ENCODE data around the gene SERINC5.

SERINC5 gene

DNA sequence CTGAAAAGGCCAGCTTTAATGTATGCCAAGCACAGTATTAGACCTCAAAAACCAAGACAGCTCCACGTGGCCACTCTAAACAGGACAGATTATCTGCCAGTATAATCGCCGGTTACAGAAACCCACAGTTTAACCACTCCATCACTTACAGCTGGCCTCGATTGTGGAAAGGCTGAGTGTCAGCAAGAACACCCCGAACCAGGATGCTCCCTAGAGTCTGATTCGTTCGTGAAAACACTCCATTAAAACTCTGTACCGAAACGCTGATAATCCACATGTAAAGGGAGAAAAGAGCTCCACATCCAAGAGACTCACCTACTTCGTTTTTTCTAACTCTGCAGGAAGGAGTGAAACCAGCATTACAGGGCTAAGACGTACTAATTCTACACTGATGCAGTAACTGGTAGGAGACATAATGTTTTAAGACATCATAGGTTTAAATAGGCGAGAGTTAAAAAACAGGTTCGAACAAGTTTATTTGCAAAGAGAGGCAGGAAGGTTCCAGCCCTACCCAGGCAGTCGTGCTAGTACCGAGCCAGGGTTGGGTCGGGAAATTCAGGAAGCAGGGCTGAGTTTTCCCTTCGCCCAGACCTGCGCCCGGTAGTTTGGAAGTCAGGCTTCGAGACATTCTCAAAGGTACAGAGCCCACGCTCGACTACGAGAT lies 949 bp downstream of the SERINC5 start:
- peak; percentile 59 for DNase-seq

DNA sequence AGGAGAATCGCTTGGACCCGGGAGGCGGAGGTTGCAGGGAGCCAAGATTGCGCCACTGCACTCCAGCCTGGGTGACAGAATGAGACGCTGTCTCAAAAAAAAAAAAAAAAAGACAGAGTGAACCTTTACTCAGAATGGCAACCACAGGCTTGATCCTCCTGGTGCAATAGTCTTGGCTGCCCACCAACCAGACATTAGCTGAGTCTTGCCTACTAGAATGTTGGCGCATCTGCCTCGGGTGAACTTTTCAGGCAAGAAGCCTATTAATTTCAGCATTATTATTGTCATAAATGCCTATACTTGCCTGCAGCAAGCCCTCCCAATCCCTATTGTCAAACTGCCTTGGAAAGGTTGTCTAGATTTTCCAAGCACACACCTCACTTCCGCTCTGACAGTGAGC lies 4.2 kb downstream of the SERINC5 start:
- no peak for DNase-seq

- DNase-seq, result no peak
Measured at GRCh38 chr5:80250801-80251200, 5.0 kb downstream of the SERINC5 start.

GRCh38 chr5:80249901-80250300 lies 5.9 kb downstream of the SERINC5 start:
- no peak for DNase-seq

DNA sequence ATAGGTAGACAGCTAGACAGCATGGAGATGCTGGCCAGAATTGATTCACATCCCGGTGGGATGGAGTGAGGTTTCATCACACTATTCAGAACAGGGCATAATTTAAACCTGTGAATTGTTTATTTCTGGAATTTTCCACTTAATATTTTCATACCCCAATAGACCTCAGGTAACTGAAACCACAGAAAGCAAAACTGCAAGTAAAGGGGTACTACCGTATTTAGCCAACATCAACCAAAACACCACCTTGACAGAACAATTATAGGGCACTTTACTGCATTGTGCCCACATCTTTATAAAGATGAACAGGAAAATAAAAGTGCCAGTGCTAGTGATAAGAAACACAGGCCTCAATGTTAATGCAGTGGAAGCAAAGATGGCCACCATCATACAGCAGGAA lies 7.5 kb downstream of the SERINC5 start:
- no peak for DNase-seq

DNA sequence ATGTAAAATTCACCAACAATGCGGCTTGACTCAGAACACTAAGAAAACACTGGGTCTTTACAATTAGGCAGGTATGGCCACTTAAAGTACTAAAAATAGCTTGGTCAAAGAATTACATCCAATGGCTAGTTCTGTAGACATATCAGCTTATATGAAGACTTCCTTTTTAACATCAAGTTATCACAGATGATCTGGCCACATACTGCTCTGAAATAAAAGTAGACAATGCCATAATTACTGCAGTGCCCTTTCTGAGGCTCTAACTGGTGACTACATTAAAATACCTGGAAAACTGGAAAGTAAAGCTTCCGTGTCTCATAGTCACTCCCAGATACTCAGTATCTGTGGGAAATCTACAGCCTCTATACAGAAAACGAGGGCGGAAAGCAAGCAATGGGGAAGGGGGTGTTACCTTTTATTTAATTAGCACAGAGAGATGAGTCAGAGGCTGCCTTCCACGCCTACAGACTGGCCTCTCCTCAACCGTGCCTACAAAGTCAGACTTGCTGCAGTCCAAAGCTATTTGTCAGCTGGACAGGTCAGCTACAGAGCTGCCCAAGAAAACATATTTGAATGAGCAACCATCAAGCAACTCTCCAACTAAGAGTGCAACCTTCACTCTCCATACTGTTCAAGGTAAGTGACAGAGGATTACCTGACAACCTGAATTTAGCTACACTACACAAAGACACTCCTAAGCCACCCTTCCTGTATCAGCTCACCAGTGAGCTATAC lies 8.7 kb downstream of the SERINC5 start:
- peak; percentile 55 for DNase-seq

DNA sequence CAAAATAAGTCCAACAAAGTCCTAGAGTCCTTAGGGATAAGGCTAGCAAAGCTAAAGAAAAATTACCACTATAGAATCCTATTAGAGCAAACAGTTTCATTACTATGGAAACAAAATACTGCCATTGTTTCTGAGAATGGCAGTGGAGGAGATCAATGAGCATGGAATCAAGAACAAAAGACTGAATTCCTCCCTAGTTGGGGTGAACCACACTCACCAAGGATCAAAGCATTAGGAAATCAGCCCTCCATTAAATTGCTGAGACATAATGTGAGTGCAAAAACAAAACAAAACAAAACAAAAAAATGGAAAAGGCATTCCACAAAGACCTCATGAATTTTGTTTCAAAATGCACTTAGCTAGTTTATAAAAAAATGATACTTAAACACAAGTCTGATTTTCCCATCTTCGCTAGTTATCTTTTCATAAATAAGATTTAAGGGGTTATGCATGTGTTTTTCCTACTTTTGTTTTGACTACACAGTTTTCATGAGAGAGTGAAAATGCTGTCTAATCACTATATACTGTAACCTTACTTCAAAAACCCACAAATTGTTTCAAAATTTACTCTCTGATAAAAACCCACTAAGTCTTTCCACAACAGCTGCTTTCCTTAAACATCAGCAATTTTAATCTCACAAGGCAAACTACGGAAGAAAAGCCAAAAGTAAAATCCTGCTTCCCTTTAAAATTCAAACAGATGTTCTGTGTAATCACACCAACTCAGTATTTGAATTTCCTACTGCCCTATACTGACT lies 9.7 kb downstream of the SERINC5 start:
- DNase-seq, result peak; percentile 41

- DNase-seq, result no peak
Measured at GRCh38 chr5:80243567-80243966, 12.3 kb downstream of the SERINC5 start.

- DNase-seq, result no peak
Measured at GRCh38 chr5:80242849-80243248, 13.0 kb downstream of the SERINC5 start.

DNA sequence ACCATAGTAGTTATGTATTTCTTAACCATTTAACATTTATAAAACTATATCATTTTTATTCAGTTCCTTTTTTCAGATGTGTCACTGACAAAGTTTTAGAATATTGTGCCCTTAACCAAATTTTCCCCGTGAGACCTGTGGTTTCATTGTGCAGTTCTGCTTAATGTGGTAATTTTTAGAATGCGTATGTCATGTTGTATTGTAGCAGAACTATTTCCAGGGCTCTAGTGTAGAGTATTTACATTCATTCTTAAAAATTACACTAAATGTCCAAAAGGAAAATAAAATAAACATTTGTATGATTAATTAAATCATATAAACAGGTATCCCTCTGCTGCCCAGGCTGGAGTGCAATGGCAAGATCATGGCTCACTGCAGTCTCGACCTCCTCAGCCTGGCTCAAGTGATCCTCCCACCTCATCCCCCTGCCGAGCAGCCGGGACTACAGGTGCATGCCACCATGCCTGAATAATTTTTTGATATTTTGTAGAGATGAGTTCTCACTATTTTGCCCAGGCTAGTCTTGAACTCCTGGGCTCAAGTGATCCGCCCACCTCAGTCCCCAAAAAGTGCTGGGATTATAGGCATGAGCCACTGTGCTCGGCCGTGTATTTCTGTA lies 15.4 kb downstream of the SERINC5 start:
- no peak for DNase-seq

DNA sequence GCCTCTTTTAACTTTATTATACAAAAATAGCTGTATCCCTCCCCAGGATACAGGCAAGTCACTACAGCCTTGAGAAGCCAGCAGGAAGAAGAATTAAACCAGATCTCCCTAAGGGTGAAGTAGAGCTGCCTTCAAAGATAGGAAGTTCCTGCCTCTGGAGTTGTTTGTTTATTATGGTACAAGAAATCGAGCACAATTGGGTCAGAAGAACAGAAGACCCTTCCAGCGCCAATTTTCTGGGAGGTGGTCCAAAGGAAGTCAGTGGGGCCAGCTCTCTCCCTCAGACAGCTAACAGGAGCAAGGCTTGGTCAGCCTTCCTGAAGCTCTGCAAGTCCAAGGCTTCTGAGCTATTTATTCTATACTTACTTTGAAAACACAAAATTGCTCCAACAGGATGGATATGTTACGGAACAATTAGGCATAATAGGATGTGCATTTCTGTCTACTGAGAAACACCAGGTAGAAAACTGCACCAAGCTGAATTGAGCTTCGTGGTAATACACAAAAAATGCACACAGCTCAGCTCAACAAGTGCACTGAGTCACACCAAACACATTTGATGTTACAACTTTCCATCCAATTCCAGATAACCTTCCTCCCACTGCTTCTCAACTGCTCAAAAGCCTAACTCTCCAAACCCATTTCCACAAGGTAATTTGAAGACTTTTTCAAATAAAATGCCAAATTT lies 16.0 kb downstream of the SERINC5 start:
- no peak for DNase-seq

- DNase-seq, result no peak
Measured at GRCh38 chr5:80238778-80239679, 16.8 kb downstream of the SERINC5 start.

DNA sequence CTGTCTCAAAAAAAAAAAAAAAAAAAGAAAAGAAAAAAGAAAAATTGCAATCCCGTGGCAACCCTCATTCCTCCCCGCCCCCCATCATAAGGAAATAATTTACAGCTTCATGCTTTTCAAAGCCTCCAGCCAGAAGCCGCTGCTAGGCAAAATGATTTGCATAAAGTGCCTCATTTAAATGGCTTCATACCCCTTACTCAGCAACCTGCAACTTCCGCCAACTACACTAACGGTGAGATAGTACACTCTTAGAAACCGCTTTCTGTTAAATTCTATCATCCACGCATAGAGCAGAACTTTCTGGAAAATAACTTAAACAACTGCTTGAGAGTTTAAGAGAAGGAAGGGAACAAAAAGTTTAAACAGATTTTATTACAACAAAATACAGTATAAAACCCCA lies 17.8 kb downstream of the SERINC5 start:
- no peak for DNase-seq

DNA sequence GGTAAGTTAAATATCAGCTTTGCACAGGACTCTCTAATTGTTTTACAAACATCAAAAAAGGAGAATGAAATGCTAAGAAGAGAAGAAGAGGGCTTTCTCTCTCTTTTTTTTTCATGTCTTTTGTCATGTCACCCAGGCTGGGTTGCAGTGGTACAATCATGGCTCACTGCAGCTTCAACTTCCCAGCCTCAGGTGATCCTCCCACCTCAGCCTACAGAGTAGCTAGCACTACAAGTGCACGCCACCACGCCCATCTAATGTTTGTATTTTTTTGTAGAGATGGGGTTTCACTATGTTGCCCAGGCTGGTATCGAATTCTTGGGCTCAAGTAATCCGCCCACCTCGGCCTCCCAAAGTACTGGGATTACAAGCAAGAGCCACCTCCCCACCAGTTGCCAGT lies 18.6 kb downstream of the SERINC5 start:
- no peak for DNase-seq

- no peak for DNase-seq
Measured at GRCh38 chr5:80234116-80234948, 21.5 kb downstream of the SERINC5 start.

DNA sequence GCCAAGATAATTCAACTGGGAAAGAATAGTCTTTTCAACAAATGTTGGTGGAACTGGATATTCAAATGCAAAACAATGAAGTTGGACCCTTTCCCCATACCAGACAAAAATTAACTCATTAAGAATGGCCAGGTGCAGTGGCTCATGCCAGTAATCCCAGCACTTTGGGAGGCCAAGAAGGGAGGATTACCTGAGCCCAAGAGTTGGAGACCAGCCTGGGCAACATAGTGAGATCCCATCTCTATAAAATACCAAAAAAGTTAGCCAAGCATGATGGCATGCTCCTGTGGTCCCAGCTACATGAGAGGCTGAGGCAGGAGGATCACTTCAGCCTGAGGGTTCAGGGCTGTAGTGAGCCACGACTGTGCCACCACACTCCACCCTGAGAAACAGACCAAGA lies 24.2 kb downstream of the SERINC5 start:
- DNase-seq, result no peak

GRCh38 chr5:80231243-80231642 lies 24.6 kb downstream of the SERINC5 start:
- DNase-seq, result no peak

- DNase-seq, result no peak
Measured at GRCh38 chr5:80230269-80230992, 25.4 kb downstream of the SERINC5 start.

GRCh38 chr5:80229902-80230255 lies 26.0 kb downstream of the SERINC5 start:
- DNase-seq, result no peak

GRCh38 chr5:80227979-80228596 lies 27.8 kb downstream of the SERINC5 start:
- no peak for DNase-seq

Data from activated CD4-positive, alpha-beta T cell treated with anti-CD3 and anti-CD28 coated beads, Interleukin-2, amount 50 U/mL, for 16 hours (primary cell).